ENCODE data around the gene UNCX. TPM values are rescaled to one million over a fixed set of nuclear protein-coding genes. Genes with fewer than 3 reads are reported as not detected.
"Not testable (repeated sequence)": the region's sequence is repeated elsewhere in the genome, so short reads cannot be mapped to it uniquely, and the experiment has no call there.

Gene UNCX
- total and polyA plus RNA-seq, 8 donors, result not detected

- 63 to 75% (median 63%) methylated on average over 10 to 12 of the region's 12 CpGs for WGBS, 5 donors
- peaks cover 0 to 3% (median 0%) of the 10 kb centered on the region in 4 donors for H3K4me1 ChIP-seq
- peaks cover 22 to 97% (median 72%) of the 10 kb centered on the region in 3 donors for H3K27me3 ChIP-seq
- no peak overlapping the region for H3K27ac ChIP-seq
- no peak for DNase-seq
- TF ChIP-seq POLR2AphosphoS5 (IDR thresholded peaks at IDR 0.05), result no peak
- TF ChIP-seq CTCF (IDR thresholded peaks at IDR 0.05), result no peak
- no peak for TF ChIP-seq EP300 (IDR thresholded peaks at IDR 0.05)
- TF ChIP-seq POLR2A (IDR thresholded peaks at IDR 0.05), result no peak
- H3K9me3 ChIP-seq, result no peaks in the 10 kb centered on the region
- no peaks in the 10 kb centered on the region for H3K36me3 ChIP-seq
- no peak overlapping the region for H3K4me3 ChIP-seq
- intact Hi-C loops (cut with DNase I; ENCODE audit: low total_unique reads), result no loop called here
Observed at GRCh38 chr7:1257221-1257620, 24.5 kb downstream of the UNCX start.

GRCh38 chr7:1257863-1258262, 25.2 kb downstream of the UNCX start:
- Histone ChIP-seq H3K9me3 (no peaks in the 10 kb centered on the region), H3K27ac (no peak overlapping the region), H3K4me3 (no peak overlapping the region), H3K4me1 (peaks cover 0 to 3% (median 0%) of the 10 kb centered on the region in 4 donors), H3K36me3 (no peaks in the 10 kb centered on the region), H3K27me3 (peaks cover 18 to 97% (median 69%) of the 10 kb centered on the region in 3 donors)
- intact Hi-C loops (cut with DNase I; ENCODE audit: low total_unique reads), result no loop called here
- no peak for DNase-seq
- WGBS, 5 donors, result 50 to 61% (median 54%) methylated on average over 12 to 13 of the region's 13 CpGs
- TF ChIP-seq CTCF (IDR thresholded peaks at IDR 0.05), result no peak
- TF ChIP-seq POLR2AphosphoS5 (IDR thresholded peaks at IDR 0.05), result no peak
- no peak for TF ChIP-seq EP300 (IDR thresholded peaks at IDR 0.05)
- no peak for TF ChIP-seq POLR2A (IDR thresholded peaks at IDR 0.05)

GRCh38 chr7:1259621-1260243, 27.1 kb downstream of the UNCX start:
- Histone ChIP-seq H3K4me3 (no peak overlapping the region), H3K36me3 (no peaks in the 10 kb centered on the region), H3K9me3 (no peaks in the 10 kb centered on the region), H3K27me3 (peaks cover 19 to 95% (median 67%) of the 10 kb centered on the region in 3 donors), H3K27ac (no peak overlapping the region), H3K4me1 (peaks cover 0 to 9% (median 3%) of the 10 kb centered on the region in 4 donors)
- 62 to 79% (median 64%) methylated on average over 17 to 21 of the region's 21 CpGs for WGBS, 5 donors
- intact Hi-C loops (cut with DNase I; ENCODE audit: low total_unique reads), result no loop called here
- DNase-seq, result no peak
- TF ChIP-seq EP300 (IDR thresholded peaks at IDR 0.05) (no peak), POLR2AphosphoS5 (IDR thresholded peaks at IDR 0.05) (no peak), CTCF (IDR thresholded peaks at IDR 0.05) (no peak), POLR2A (IDR thresholded peaks at IDR 0.05) (no peak)

DNA sequence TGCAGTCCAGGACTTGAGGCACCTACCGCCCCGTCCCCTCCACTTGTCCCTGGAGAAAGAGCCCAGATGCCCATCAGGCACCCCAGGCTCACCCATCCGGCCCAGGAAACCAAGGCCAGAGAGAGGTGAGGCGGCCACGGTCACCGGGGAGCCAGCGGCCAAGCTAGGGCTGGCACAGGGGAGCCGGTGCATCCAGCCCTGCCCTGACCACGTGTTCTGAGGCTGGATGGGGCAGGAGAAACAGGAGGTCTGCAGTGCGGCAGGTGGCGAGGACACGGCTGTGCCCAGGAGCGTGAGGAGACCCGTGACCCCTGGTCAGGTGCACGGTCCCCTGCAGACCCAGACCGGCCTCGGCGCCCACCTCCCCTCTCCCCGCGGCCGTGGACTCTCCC, 27.6 kb downstream of the UNCX start:
- Histone ChIP-seq H3K4me3 (no peak overlapping the region), H3K4me1 (peaks cover 0 to 9% (median 3%) of the 10 kb centered on the region in 4 donors), H3K9me3 (no peaks in the 10 kb centered on the region), H3K27me3 (peaks cover 19 to 95% (median 67%) of the 10 kb centered on the region in 3 donors), H3K27ac (no peak overlapping the region), H3K36me3 (no peaks in the 10 kb centered on the region)
- TF ChIP-seq EP300 (IDR thresholded peaks at IDR 0.05), result no peak
- TF ChIP-seq POLR2AphosphoS5 (IDR thresholded peaks at IDR 0.05), result no peak
- no peak for TF ChIP-seq CTCF (IDR thresholded peaks at IDR 0.05)
- TF ChIP-seq POLR2A (IDR thresholded peaks at IDR 0.05), result no peak
- WGBS, 5 donors, result 45 to 68% (median 61%) methylated on average over 19 to 21 of the region's 21 CpGs
- intact Hi-C loops (cut with DNase I; ENCODE audit: low total_unique reads), result no loop called here
- DNase-seq, result no peak

DNA sequence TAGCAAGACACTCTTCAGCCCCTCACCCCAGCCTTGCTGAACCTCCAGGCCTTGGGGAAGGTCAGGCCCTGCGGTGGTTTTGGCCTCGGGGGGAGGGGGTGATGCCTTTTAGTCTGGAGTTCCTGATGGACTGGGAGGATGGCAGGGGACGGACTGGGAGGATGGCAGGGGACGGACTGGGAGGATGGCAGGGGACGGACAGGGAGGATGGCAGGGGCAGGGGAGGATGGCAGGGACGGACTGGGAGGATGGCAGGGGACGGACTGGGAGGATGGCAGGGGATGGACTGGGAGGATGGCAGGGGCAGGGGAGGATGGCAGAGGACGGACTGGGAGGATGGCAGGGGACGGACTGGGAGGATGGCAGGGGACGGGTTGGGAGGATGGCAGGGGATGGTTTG, 28.4 kb downstream of the UNCX start:
- H3K4me1 ChIP-seq; H3K9me3 ChIP-seq; H3K4me3 ChIP-seq; intact Hi-C loops (cut with DNase I; ENCODE audit: low total_unique reads); H3K27ac ChIP-seq; DNase-seq; H3K36me3 ChIP-seq: not testable (repeated sequence)
- 63 to 77% (median 74%) methylated on average over 10 of the region's 10 CpGs for WGBS, 5 donors
- H3K27me3 ChIP-seq, result peaks cover 14 to 94% (median 60%) of the 10 kb centered on the region in 3 donors

All from stomach (tissue), 9 donors.